Thyroid gland (tissue), 4 donors: ENCODE results near the gene C2CD3.

Experiments used
- CTCF ChIP-seq, 6 experiments: fragments of 200-600 bp in 3 of 6; fragments of 450-650 bp in 3 of 6; sonication (generic) in 3 of 6; IDR thresholded peaks; one replicate each; pipeline ENCODE4 v1.5.1; 2016 to 2019; ENCODE audit warnings: antibody characterized with exemption in 6 of 6, mild to moderate bottlenecking in 2 of 6, inconsistent platforms in 1 of 6, moderate library complexity in 1 of 6
- POLR2A ChIP-seq, 2 donors: fragments of 450-650 bp; IDR thresholded peaks; one replicate each; pipeline ENCODE4 v1.6.1; 2017; ENCODE audit warnings: antibody characterized with exemption in 2 of 2, mild to moderate bottlenecking in 2 of 2, moderate library complexity in 1 of 2

GRCh38 chr11:74159642-74160041, 11.2 kb downstream of the C2CD3 start:
- TF ChIP-seq CTCF (IDR thresholded peaks at IDR 0.05), result no peak
- no peak for TF ChIP-seq POLR2A (IDR thresholded peaks at IDR 0.05)
